A549 treated with GW870086 at 1 μM for 4 hours (cell line): Measurements from ENCODE around the gene TNRC6A. TPM values are rescaled to one million over a fixed set of nuclear protein-coding genes. Genes with fewer than 3 reads are reported as not detected.

Experiments used
- total RNA-seq: library from RNA; stranded (reverse); fragments of 200-300 nt; extraction: Qiagen RNA extraction; gene quantifications from 5 replicates; pipeline ENCODE4 v1.2.3, GENCODE V29; 2022; ENCODE audit warnings: low read depth

Gene TNRC6A
- total RNA-seq = 22.5 to 30.6 TPM (median 27.6 TPM) in 5 replicates

DNA sequence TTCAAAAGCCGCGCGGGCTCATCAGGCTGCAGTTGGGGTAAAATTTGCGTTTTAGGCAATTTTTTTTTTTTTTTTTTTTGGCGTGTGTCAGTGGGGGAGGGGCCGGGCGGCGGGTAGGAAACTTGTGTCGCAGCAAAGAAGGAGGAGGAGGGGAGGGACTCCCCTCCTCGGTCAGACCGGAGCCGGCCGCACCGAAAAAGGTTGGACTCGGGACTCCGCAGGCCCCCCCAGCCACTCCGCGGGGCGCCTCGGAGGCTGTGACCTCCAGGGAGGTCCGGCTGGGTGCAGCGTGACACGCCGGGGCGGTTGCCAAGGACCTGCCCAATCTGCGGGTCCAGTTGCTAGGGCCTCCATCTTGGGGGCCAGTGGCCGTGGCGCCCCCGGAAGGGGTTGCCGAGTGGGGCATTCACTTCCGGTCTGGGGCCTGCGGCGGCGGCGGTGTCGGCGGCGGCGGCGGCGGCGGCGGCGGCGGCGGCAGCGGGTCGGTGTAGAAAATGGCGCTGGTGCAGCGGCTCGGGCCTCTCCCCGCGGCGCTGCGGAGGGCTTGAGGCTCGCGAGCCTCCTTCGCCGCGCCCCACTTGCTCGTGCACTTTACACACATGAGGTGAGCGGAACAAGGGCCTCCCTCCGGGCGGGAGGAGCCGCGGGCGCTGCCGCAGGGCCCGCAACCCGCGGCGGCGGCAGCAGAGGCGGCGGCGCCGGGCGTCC is at the start of gene TNRC6A:
TNRC6A (plus strand) TSS at position 409 of the 708 bp plus-strand sequence; CDS start at position 600, 191 bp downstream.

GRCh38 chr16:24845726-24846547 is 116.5 kb downstream of the TNRC6A start, which contains the start of gene SLC5A11:
TSS of gene SLC5A11 (plus strand) at chr16:24845963. CDS start at chr16:24858644, 12,681 bp downstream.

Other genes with a start within 250 kb of the TNRC6A start
- 22.1 to 26.0 TPM (median 24.1 TPM) in 5 replicates for gene RBBP6, start 190.1 kb upstream of the TNRC6A start, total RNA-seq
- gene SLC5A11, start 116.3 kb downstream of the TNRC6A start, total RNA-seq = 0.32 to 0.71 TPM (median 0.46 TPM) in 5 replicates